H1 (cell line): ENCODE data around the gene ACTC1. TPM values are rescaled to one million over a fixed set of nuclear protein-coding genes. Genes with fewer than 3 reads are reported as not detected.

Experiments
- CTCF ChIA-PET: fragments of 300-600 bp; sonication (Branson Sonifier 250); formaldehyde crosslinking; loops from one replicate; lab custom pipeline; 2021; ENCODE audit not compliant: partially characterized antibody; lab: Charles Lee
- POLR2A ChIA-PET: fragments of 300-600 bp; sonication (Branson Sonifier 250); formaldehyde crosslinking; loops from one replicate; lab custom pipeline; 2021; ENCODE audit warnings: inconsistent platforms; ENCODE audit not compliant: partially characterized antibody; lab: Charles Lee
- DNase-seq, 2 experiments: peaks; one replicate each; pipeline versions ENCODE4 v3.0.0 to v3.0.0-alpha.2; 2010 to 2022; ENCODE audit warnings: low spot score in 2 of 2, low read depth in 1 of 2, mixed read lengths in 1 of 2
- FAIRE-seq: peaks from 2 replicates; lab custom pipeline; 2011; peaks lifted over from hg19 to GRCh38; lab: Jason Lieb, UNC
- H2AFZ ChIP-seq: 2 replicates; pipeline ENCODE4 v1.8.1; 2012; ENCODE audit warnings: low read length, inconsistent platforms
- H2AK5ac ChIP-seq: 2 replicates; pipeline ENCODE4 v1.6.1; 2013; ENCODE audit warnings: low read depth, low read length
- H2BK120ac ChIP-seq: replicated peaks from 2 replicates; pipeline ENCODE3; 2013; ENCODE audit warnings: low read depth, low read length, inconsistent platforms
- H2BK12ac ChIP-seq: 2 replicates; pipeline ENCODE4 v1.6.1; 2013; ENCODE audit warnings: low read depth, low read length
- H2BK15ac ChIP-seq: 2 replicates; pipeline ENCODE4 v1.6.1; 2013; ENCODE audit warnings: low read length
- H2BK20ac ChIP-seq: 2 replicates; pipeline ENCODE4 v1.6.1; 2013; ENCODE audit warnings: low read length
- H2BK5ac ChIP-seq: 2 replicates; pipeline ENCODE4 v1.6.1; 2013; ENCODE audit warnings: low read depth, low read length
- H3K14ac ChIP-seq: 2 replicates; pipeline ENCODE4 v1.6.1; 2013; ENCODE audit warnings: inconsistent platforms; ENCODE audit not compliant: insufficient read length
- H3K18ac ChIP-seq: 2 replicates; pipeline ENCODE4 v1.6.1; 2013; ENCODE audit warnings: low read length; ENCODE audit errors: extremely low read depth
- H3K23ac ChIP-seq: 2 replicates; pipeline ENCODE4 v1.6.1; 2013; ENCODE audit warnings: inconsistent platforms; ENCODE audit not compliant: insufficient read length
- H3K23me2 ChIP-seq: 2 replicates; pipeline ENCODE4 v1.6.1; 2013; ENCODE audit warnings: low read depth, low read length
- H3K27ac ChIP-seq: 2 replicates; pipeline ENCODE4 v1.6.1; 2011; ENCODE audit warnings: low read depth, low read length, inconsistent platforms
- H3K27me3 ChIP-seq, 4 experiments: replicated peaks in 1 of 4; 1 replicate in 1 of 4; 2 replicates in 3 of 4; pipeline versions ENCODE4 v1.6.1 to v1.8.1; 2011 to 2013; ENCODE audit warnings: low read length in 3 of 4, mild to moderate bottlenecking in 3 of 4, inconsistent platforms in 2 of 4, mixed read lengths in 2 of 4, moderate library complexity in 1 of 4; ENCODE audit not compliant: control insufficient read depth in 3 of 4, insufficient read depth in 3 of 4; ENCODE audit errors: extremely low read depth in 1 of 4
- H3K36me3 ChIP-seq, 4 experiments: 2 replicates each; pipeline versions ENCODE4 v1.6.1 to v1.8.1; 2011 to 2013; ENCODE audit warnings: mild to moderate bottlenecking in 4 of 4, low read length in 3 of 4, moderate library complexity in 2 of 4, control low read depth in 1 of 4, inconsistent platforms in 1 of 4; ENCODE audit not compliant: insufficient read depth in 4 of 4, control insufficient read depth in 2 of 4
- H3K4ac ChIP-seq: replicated peaks from 2 replicates; pipeline ENCODE3; 2013; ENCODE audit warnings: low read length, low read depth, mixed read lengths, inconsistent platforms; ENCODE audit not compliant: insufficient read length
- H3K4me1 ChIP-seq, 4 experiments: replicated peaks in 1 of 4; 1 replicate in 1 of 4; 2 replicates in 3 of 4; pipeline versions ENCODE4 v1.6.1 to v1.8.1; 2011 to 2013; ENCODE audit warnings: low read length in 3 of 4, inconsistent platforms in 2 of 4, mixed read lengths in 1 of 4; ENCODE audit not compliant: insufficient read depth in 4 of 4, control insufficient read depth in 3 of 4
- H3K4me2 ChIP-seq, 2 experiments: 2 replicates each; pipeline versions ENCODE4 v1.6.1 to v1.8.1; 2011 to 2013; ENCODE audit warnings: low read depth in 2 of 2, low read length in 2 of 2, control low read depth in 1 of 2, inconsistent platforms in 1 of 2, mild to moderate bottlenecking in 1 of 2; ENCODE audit not compliant: insufficient read depth in 1 of 2
- H3K4me3 ChIP-seq, 4 experiments: fragments of 200-600, 300-600 bp in 1 of 4; sonication (generic), shearing (Covaris generic), sonication (Bioruptor Twin) in 1 of 4; 2 replicates each; pipeline versions ENCODE4 v1.5.1 to v1.8.1; 2011 to 2016; ENCODE audit warnings: low read length in 4 of 4, low read depth in 3 of 4, control low read depth in 2 of 4, inconsistent platforms in 2 of 4, mild to moderate bottlenecking in 2 of 4, mixed read lengths in 1 of 4, moderate library complexity in 1 of 4; ENCODE audit not compliant: insufficient read depth in 2 of 4; ENCODE audit errors: extremely low read depth in 1 of 4
- H3K56ac ChIP-seq: replicated peaks from 2 replicates; pipeline ENCODE3; 2013; ENCODE audit warnings: low read depth, mild to moderate bottlenecking, mixed read lengths, low read length, inconsistent platforms; ENCODE audit not compliant: insufficient read length
- H3K79me1 ChIP-seq: 2 replicates; pipeline ENCODE4 v1.6.1; 2013; ENCODE audit warnings: low read depth, low read length, control low read depth
- H3K79me2 ChIP-seq, 2 experiments: 2 replicates each; pipeline versions ENCODE4 v1.6.1 to v1.8.1; 2012 to 2013; ENCODE audit warnings: low read length in 2 of 2, mild to moderate bottlenecking in 2 of 2, inconsistent platforms in 1 of 2; ENCODE audit not compliant: insufficient read depth in 2 of 2, control insufficient read depth in 1 of 2
- H3K9ac ChIP-seq, 4 experiments: replicated peaks in 1 of 4; 1 replicate in 1 of 4; 2 replicates in 3 of 4; pipeline versions ENCODE4 v1.6.1 to v1.8.1; 2011 to 2013; ENCODE audit warnings: low read depth in 3 of 4, low read length in 3 of 4, control low read depth in 2 of 4, mild to moderate bottlenecking in 2 of 4, moderate library complexity in 2 of 4, inconsistent platforms in 1 of 4; ENCODE audit errors: extremely low read depth in 1 of 4
- H3K9me3 ChIP-seq, 2 experiments: 2 replicates each; pipeline versions ENCODE4 v1.6.1 to v1.8.1; 2012 to 2013; ENCODE audit warnings: mild to moderate bottlenecking in 2 of 2, moderate library complexity in 2 of 2, control low read depth in 1 of 2, inconsistent platforms in 1 of 2, low read depth in 1 of 2, low read length in 1 of 2, mixed read lengths in 1 of 2; ENCODE audit not compliant: insufficient read depth in 2 of 2
- H4K20me1 ChIP-seq, 2 experiments: replicated peaks in 1 of 2; 2 replicates each; pipeline versions ENCODE3 to v1.8.1; 2011 to 2013; ENCODE audit warnings: inconsistent platforms in 2 of 2, low read length in 2 of 2, mild to moderate bottlenecking in 1 of 2; ENCODE audit not compliant: insufficient read depth in 2 of 2, control insufficient read depth in 1 of 2
- H4K5ac ChIP-seq: 2 replicates; pipeline ENCODE4 v1.6.1; 2013; ENCODE audit warnings: low read length, low read depth, mixed read lengths, inconsistent platforms; ENCODE audit not compliant: insufficient read length
- H4K8ac ChIP-seq: 2 replicates; pipeline ENCODE4 v1.8.0; 2013; ENCODE audit warnings: mild to moderate bottlenecking, moderate library complexity, low read length, inconsistent platforms; ENCODE audit not compliant: insufficient read depth; ENCODE audit errors: extremely low read depth
- H4K91ac ChIP-seq: replicated peaks from 2 replicates; pipeline ENCODE3; 2013; ENCODE audit warnings: low read length, mixed read lengths, inconsistent platforms; ENCODE audit not compliant: insufficient read length
- CTBP2 ChIP-seq: IDR thresholded peaks from 2 replicates; pipeline ENCODE4 v1.7.0; 2011; ENCODE audit warnings: borderline replicate concordance, mild to moderate bottlenecking, moderate library complexity, mixed read lengths, low read length; ENCODE audit not compliant: insufficient read depth, insufficient read length
- EP300 ChIP-seq, 2 experiments: IDR thresholded peaks; 1 replicate in 1 of 2; 2 replicates in 1 of 2; pipeline ENCODE4 v1.6.1; 2011 to 2012; ENCODE audit warnings: low read depth in 2 of 2, low read length in 2 of 2, mild to moderate bottlenecking in 2 of 2, borderline replicate concordance in 1 of 2, inconsistent platforms in 1 of 2, moderate library complexity in 1 of 2
- TBP ChIP-seq: IDR thresholded peaks from 2 replicates; pipeline ENCODE4 v1.6.1; 2011; ENCODE audit warnings: low read depth, low read length, improper control_type of control experiment
- TCF12 ChIP-seq: IDR thresholded peaks from 2 replicates; pipeline ENCODE4 v1.6.1; 2011; ENCODE audit warnings: low read depth, mild to moderate bottlenecking, low read length
- WGBS, 2 experiments: shearing (Covaris generic) in 1 of 2; methylation state at CpG; one replicate each; pipeline versions ENCODE4 v1.1.6 to v1.1.7; 2013 to 2015; ENCODE audit warnings: low lambda C conversion rate in 2 of 2, mixed read lengths in 2 of 2, inconsistent platforms in 1 of 2, low coverage in 1 of 2, missing lambda C conversion rate in 1 of 2; ENCODE audit not compliant: insufficient replicate concordance in 2 of 2, insufficient coverage in 1 of 2, insufficient read length in 1 of 2; ENCODE audit errors: extremely low coverage in 1 of 2, missing lambda C conversion rate in 1 of 2; 5-methylcytosine and 5-hydroxymethylcytosine counted together
- polyA plus RNA-seq, 7 experiments: library from polyadenylated mRNA; depleted of rRNA in 3 of 7; stranded (reverse) in 5 of 7; unstranded in 2 of 7; fragments of >200 nt in 5 of 7; fragments of 200-250 nt in 2 of 7; gene quantifications; 1 replicate in 5 of 7; 2 replicates in 1 of 7; 4 replicates in 1 of 7; pipeline versions ENCODE4 v1.2.1 to v1.2.3, GENCODE V29; 2011 to 2013; ENCODE audit warnings: missing spikeins in 2 of 7, mixed read lengths in 2 of 7
- total RNA-seq: library from RNA; stranded (reverse); fragmentation: NEBNext Ultra II Directional; extraction: Animal tissue kit (Norgen Biotek cat#: 25700); gene quantifications from 2 replicates; pipeline ENCODE4 v1.2.1, GENCODE V29; 2021
- TF ChIP-seq, protein P1 (sequence below): IDR thresholded peaks from 2 replicates; pipeline ENCODE4 v1.6.1; 2012; ENCODE audit warnings: inconsistent platforms

ACTC1 gene
- total and polyA plus RNA-seq, 2 of the 8 experiments (the other 6 are each of a cell fraction or from before 2014, with no cell fraction given): 37.6 to 90.0 TPM

DNA sequence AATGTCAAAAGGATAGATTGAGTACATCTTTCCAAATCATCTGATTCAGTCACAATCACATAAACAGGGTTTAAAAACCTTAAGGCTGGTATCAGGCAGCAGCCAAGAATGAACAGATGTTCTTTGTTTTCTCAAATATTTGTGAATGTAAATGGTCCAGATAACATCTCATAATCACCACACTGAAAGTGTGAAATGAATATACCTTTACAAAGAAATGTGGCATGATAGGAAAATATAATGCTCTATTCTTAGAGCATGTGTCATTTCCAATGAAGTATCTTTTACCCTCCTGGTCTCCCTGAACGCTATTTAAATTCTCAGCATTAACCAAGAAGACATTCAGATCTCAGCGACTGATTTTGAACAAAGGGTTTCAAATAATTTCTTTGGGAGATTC, 8.8 kb upstream of the ACTC1 start:
- H3K4me3 ChIP-seq: no peak overlapping the region
- H2BK12ac ChIP-seq: no peak overlapping the region
- H2BK20ac ChIP-seq: no peak overlapping the region
- H3K4me1 ChIP-seq: peaks cover 0 to 7% (median 2%) of the 10 kb centered on the region in 4 experiments; a peak in 1 of 7 replicates
- 98% methylated on average over 2 of the region's 2 CpGs; no CpG with 5 or more reads in 1 of the 2 experiments for WGBS, 2 experiments
- H3K4me2 ChIP-seq: no peak overlapping the region
- no peak overlapping the region for H3K18ac ChIP-seq
- no peak overlapping the region for H3K9ac ChIP-seq
- H2AFZ ChIP-seq: no peak overlapping the region
- ChIA-PET CTCF (no interaction called here), POLR2A (no interaction called here)
- H2AK5ac ChIP-seq: no peak overlapping the region
- H4K5ac ChIP-seq: no peak overlapping the region
- no peak overlapping the region for H3K14ac ChIP-seq
- H3K23me2 ChIP-seq: no peaks in the 10 kb centered on the region
- no peak overlapping the region for H3K4ac ChIP-seq
- no peaks in the 10 kb centered on the region for H4K20me1 ChIP-seq
- H3K79me1 ChIP-seq: no peaks in the 10 kb centered on the region
- no peaks in the 10 kb centered on the region for H3K79me2 ChIP-seq
- no peak overlapping the region for H2BK15ac ChIP-seq
- H2BK5ac ChIP-seq: no peak overlapping the region
- no peak overlapping the region for H3K23ac ChIP-seq
- H3K27me3 ChIP-seq: no peaks in the 10 kb centered on the region
- no peak overlapping the region for H3K56ac ChIP-seq
- no peak overlapping the region for H3K27ac ChIP-seq
- no peak overlapping the region for H4K91ac ChIP-seq
- no peak overlapping the region for H4K8ac ChIP-seq
- DNase-seq: no peak
- no peaks in the 10 kb centered on the region for H3K9me3 ChIP-seq
- no peak for FAIRE-seq
- no peak overlapping the region for H2BK120ac ChIP-seq
- H3K36me3 ChIP-seq: no peaks in the 10 kb centered on the region
- TF ChIP-seq TBP: no peak
- TF ChIP-seq EP300 (IDR thresholded peaks at IDR 0.05; ENCODE audit: borderline replicate concordance in 1 of 2, low read depth in 2 of 2, low read length in 2 of 2): no peak
- TF ChIP-seq CTBP2: no peak
- TF ChIP-seq, protein P1, sequence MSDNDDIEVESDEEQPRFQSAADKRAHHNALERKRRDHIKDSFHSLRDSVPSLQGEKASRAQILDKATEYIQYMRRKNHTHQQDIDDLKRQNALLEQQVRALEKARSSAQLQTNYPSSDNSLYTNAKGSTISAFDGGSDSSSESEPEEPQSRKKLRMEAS: no peak
- TF ChIP-seq TCF12: no peak
